GM12864 (cell line): Measurements from ENCODE around the gene CIC.

ENCODE experiments used
- DNase-seq: peaks from one replicate; pipeline ENCODE4 v3.0.0-alpha.2; 2011; ENCODE audit warnings: low read depth
- H3K4me3 ChIP-seq: 2 replicates; pipeline ENCODE4 v1.5.1; 2011; ENCODE audit warnings: mild to moderate bottlenecking, low read depth, low read length, control low read depth
- TF ChIP-seq, protein P1 (sequence below): IDR thresholded peaks from 2 replicates; pipeline ENCODE4 v1.5.1; 2011; ENCODE audit warnings: low read depth, mild to moderate bottlenecking, moderate library complexity, low read length, control low read depth, inconsistent platforms; ENCODE audit errors: missing control alignments

Gene CIC

DNA sequence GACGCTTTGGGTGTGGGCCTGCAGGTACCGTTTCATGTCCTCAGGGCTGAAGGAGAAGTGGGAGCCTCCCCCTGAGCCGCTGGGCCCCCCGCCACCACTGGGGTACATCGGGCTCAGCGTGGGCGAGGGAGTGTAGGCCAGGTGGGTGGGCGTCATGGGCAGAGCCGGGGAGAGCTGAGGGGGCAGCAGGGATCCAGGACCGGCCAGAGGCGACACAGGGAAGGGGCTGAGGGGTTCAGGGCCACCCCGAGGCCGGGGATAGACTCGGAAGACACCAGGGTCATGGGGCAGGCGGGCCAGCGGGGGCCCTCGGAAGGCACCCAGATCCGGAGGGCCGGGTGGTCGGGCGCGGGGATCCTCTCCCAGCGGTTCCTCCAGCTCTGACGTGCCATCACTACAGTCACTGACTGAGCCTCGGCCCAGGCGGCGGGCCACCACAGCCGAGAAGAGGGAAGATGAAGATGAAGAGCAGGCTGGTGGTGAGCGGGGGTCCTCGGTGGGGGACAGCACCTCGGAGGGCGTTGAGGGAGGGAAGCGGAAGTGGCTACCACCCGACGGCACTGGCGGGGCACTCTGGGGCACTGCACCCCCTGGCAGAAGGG is 19.8 kb upstream of the CIC start:
- H3K4me3 ChIP-seq, result no peak overlapping the region
- no peak for DNase-seq
- TF ChIP-seq, protein P1, sequence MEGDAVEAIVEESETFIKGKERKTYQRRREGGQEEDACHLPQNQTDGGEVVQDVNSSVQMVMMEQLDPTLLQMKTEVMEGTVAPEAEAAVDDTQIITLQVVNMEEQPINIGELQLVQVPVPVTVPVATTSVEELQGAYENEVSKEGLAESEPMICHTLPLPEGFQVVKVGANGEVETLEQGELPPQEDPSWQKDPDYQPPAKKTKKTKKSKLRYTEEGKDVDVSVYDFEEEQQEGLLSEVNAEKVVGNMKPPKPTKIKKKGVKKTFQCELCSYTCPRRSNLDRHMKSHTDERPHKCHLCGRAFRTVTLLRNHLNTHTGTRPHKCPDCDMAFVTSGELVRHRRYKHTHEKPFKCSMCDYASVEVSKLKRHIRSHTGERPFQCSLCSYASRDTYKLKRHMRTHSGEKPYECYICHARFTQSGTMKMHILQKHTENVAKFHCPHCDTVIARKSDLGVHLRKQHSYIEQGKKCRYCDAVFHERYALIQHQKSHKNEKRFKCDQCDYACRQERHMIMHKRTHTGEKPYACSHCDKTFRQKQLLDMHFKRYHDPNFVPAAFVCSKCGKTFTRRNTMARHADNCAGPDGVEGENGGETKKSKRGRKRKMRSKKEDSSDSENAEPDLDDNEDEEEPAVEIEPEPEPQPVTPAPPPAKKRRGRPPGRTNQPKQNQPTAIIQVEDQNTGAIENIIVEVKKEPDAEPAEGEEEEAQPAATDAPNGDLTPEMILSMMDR, result no peak

DNA sequence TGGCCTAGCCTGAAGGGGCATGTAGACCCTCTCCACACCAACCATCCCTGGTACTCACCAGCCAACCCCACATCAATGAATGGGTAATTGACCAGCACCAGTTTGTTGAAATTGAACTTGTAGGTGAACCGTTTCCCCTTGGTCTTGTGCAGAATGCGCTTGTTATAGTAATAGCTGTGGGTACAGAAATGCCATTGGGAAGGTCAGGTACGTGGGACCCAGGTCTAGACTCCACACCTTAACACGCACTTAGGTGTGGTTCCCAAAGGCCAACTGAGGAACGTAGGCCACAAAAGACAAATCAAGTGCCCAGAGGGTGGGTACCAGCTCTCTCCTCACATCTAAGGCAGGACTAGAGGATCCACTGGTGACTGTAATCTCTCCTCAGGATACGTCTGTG is 19.3 kb upstream of the CIC start:
- H3K4me3 ChIP-seq, result no peak overlapping the region
- no peak for DNase-seq
- TF ChIP-seq, protein P1, result no peak

DNA sequence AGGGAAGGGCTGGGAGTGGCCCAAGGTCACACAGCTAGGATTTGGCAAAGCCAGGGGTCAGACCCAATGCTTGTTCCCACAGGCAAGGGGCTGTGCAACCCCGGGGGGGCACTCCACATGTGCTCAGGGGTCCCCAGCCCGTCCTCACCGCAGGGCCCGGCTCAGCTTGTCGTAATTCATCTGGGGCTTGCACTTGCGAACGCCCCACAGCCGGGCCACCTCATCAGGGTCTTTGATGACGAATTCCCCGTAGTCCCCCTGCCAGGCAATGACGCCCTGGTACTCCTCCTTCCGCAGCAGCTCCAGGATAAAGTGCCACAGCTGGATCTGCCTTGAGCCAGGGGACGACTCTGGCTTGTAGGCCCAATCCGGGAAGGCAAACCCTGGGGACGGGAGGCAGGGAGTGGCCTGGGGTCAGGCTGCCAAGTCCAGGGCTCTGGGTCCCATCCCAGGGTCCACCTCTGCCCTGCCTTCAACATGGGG is 18.8 kb upstream of the CIC start:
- DNase-seq, result no peak
- no peak overlapping the region for H3K4me3 ChIP-seq
- TF ChIP-seq, protein P1, result no peak

DNA sequence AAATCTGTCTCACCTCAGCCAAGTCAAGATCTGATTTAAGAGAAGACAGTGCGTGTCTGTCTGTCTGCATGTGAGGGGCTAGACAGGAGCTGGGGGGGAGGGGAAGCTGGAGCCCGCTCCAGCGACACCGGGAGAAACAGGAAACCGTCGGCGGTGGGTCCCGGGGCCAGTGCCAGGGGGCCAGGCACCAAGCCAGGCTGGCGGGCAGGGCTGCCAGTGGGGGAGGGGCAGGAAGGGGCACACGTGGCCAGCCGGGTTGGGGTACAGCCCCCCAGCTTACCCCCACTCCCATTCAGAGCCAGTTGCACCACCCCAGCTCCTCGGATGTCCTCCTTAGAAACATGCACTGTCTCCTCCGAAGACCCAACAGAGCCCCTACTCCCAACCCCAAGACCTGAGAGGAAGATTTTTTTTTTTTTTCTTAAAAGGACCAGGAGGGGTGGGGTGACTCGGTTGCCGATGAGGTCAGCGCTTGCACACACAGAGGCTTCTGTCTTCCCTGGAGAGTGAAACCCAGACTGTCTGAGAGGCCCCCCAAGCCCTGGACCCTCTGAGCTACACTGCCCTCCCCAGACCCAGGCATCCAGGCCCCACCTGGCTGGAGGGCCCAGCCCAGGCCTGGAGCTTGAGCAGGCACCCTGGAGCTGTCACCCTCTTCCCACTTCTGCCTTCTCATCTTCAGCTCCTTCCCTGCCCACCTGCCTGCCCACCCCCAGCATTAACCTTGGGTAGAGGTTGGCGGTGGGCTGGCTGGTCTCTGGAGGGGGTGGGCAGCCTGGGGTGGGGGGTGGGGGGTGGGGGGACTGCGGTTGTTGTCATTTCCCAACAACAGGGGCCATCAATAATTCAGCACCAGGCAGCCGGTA is 18.2 kb upstream of the CIC start:
- no peak overlapping the region for H3K4me3 ChIP-seq
- TF ChIP-seq, protein P1, result no peak
- DNase-seq, result no peak

DNA sequence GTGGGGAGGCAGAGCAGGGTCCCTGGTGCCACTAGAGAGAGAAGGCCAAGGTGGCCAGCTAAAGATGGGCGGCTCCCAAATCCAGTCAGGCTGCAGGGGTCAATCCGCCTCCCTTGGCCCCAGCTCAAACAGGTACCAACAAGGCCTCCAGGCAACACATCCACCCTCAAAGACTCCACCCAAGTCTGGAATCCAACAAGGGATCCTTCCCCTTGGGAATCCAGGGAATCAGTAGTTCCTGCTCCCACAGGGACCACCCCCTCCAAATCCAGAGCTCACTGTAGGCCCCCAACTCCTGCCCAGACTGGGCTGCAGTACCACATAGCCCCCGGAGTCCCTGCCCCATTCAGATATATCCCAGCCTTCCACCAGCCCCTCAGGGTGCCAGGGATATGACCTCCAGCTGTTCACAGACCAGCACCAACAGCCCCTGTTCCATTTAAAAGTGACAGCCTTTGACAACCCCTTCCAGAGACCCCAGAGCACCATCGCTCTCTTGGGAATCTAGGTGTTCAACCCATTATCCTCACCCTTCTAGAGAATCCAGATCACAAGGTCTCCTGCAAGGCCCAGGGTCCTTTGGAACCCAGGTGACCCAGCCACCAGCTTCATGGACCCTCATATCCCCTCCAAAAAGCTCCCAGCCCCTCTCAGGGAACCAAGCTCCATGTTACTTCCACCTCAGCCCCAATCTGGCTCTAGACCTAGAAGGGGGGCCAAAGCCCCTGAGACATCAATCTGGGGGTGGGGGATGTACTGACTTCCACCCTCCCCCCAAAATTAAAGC is 17.3 kb upstream of the CIC start:
- TF ChIP-seq, protein P1, result no peak
- no peak overlapping the region for H3K4me3 ChIP-seq
- DNase-seq, result no peak

DNA sequence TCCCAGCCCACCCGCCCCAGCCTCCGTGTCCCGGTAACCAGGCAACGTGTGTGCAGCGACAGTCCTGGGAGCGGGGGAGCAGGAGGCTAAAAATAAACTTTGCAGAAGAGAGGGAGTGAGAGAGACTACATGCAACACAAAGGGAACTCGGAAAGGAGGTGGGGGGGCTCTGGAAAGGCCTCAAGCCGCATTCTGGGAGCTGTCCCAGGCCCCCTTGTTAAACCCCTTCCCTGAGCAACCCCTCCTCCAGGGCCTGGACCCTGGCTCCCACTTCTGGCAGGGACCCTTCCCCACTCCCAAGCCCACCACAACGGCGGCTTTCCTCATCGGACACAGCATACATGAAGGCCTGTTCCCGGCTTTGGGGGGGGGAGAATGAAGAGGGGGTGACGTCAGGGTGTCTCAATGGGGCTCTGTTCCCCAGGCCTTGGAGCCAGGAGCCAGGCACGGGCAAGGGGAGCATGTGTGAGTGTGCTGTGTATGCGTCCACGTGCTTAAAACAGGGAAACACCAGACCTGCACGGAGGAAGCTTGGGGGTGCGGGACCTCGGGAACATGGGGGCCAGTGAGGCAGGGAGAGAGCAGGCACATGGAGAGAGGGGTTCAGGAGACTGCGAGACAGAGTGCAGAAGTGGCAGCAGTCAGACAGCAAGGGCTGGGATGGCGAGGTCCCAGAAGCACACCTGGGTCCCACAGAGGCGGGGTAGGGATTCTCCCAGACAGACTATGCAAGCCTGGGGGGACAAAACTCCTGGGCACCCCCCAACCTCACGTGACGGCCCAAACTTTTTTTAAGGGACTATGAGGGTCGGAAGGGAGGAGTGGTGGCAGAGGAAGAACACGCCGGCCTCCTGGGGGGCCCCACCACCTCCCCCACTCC is 16.4 kb upstream of the CIC start:
- no peak for DNase-seq
- H3K4me3 ChIP-seq, result peak overlapping the region; percentile 59
- TF ChIP-seq, protein P1, result no peak
